ENCODE data around the gene POLD4. TPM values are rescaled to one million over a fixed set of nuclear protein-coding genes. Genes with fewer than 3 reads are reported as not detected.

Gene POLD4
- polyA plus RNA-seq, 3 donors = 16.2 to 23.2 (median 18.8) TPM

- DNase-seq (ENCODE audit: low read depth in 3 of 3, low spot score in 2 of 3) = no peak
These were observed 1.9 kb upstream of the POLD4 start for GRCh38 chr11:67355023-67355793.

- no peak for DNase-seq (ENCODE audit: low read depth in 3 of 3, low spot score in 2 of 3)
These were observed 1.0 kb upstream of the POLD4 start for GRCh38 chr11:67354075-67355022.

GRCh38 chr11:67352546-67353316, 615 bp downstream of the POLD4 start:
- DNase-seq (ENCODE audit: low read depth in 3 of 3, low spot score in 2 of 3) = no peak

GRCh38 chr11:67351275-67352005, 1.9 kb downstream of the POLD4 start:
- DNase-seq (ENCODE audit: low read depth in 3 of 3, low spot score in 2 of 3) = no peak

- DNase-seq (ENCODE audit: low read depth in 3 of 3, low spot score in 2 of 3) = no peak
These were observed 3.3 kb downstream of the POLD4 start for GRCh38 chr11:67349928-67350465.

- no peak for DNase-seq (ENCODE audit: low read depth in 3 of 3, low spot score in 2 of 3)
These were observed 3.9 kb downstream of the POLD4 start for GRCh38 chr11:67349457-67349856.

GRCh38 chr11:67349036-67349435, 4.3 kb downstream of the POLD4 start:
- DNase-seq (ENCODE audit: low read depth in 3 of 3, low spot score in 2 of 3) = no peak

- DNase-seq (ENCODE audit: low read depth in 3 of 3, low spot score in 2 of 3) = no peak
These were observed 5.2 kb downstream of the POLD4 start for GRCh38 chr11:67347964-67348749.

- no peak for DNase-seq (ENCODE audit: low read depth in 3 of 3, low spot score in 2 of 3)
These were observed 7.2 kb downstream of the POLD4 start for GRCh38 chr11:67345920-67346819.

- DNase-seq (ENCODE audit: low read depth in 3 of 3, low spot score in 2 of 3) = no peak
These were observed 8.0 kb downstream of the POLD4 start for GRCh38 chr11:67345247-67345919.

GRCh38 chr11:67344264-67344663, 9.1 kb downstream of the POLD4 start:
- no peak for DNase-seq (ENCODE audit: low read depth in 3 of 3, low spot score in 2 of 3)

- no peak for DNase-seq (ENCODE audit: low read depth in 3 of 3, low spot score in 2 of 3)
These were observed 16.1 kb downstream of the POLD4 start for GRCh38 chr11:67337257-67337656.

GRCh38 chr11:67332081-67332691, 21.2 kb downstream of the POLD4 start:
- DNase-seq (ENCODE audit: low read depth in 3 of 3, low spot score in 2 of 3) = no peak

GRCh38 chr11:67323526-67323925, 29.8 kb downstream of the POLD4 start:
- DNase-seq (ENCODE audit: low read depth in 3 of 3, low spot score in 2 of 3) = no peak

- no peak for DNase-seq (ENCODE audit: low read depth in 3 of 3, low spot score in 2 of 3)
These were observed 31.3 kb downstream of the POLD4 start for GRCh38 chr11:67322049-67322448.

- DNase-seq (ENCODE audit: low read depth in 3 of 3, low spot score in 2 of 3) = no peak
These were observed 32.0 kb downstream of the POLD4 start for GRCh38 chr11:67321313-67321871.

- DNase-seq (ENCODE audit: low read depth in 3 of 3, low spot score in 2 of 3) = no peak
These were observed 32.7 kb downstream of the POLD4 start for GRCh38 chr11:67320691-67321090.
